ENCODE results near the gene SEMA6B. TPM values are rescaled to one million over a fixed set of nuclear protein-coding genes. Genes with fewer than 3 reads are reported as not detected.

Gene SEMA6B
- total and polyA plus RNA-seq, 4 experiments from 2014 or later = 2.4 to 2.7 TPM; not detected in 2

DNA sequence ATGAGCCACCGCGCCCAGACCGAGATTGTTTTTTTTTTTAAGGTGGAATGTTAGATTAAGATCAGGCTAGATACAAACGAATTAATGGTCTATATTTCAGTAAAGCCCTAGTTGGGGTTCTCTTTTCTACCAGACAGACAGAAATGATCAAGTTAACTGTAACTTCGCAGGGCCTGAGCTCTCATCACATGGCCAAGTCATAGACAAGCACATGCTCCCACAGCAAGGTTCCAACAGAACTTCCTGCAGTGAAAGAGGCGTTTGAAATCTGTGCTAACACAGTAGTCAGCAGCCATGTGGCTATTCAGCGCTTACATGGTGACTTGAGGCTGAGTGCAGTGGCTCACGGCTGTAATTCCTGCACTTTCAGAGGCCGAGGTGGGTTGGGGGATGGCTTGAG is 34.7 kb upstream of the SEMA6B start:
- ChIA-PET CTCF (ENCODE audit: partially characterized antibody) (no interaction called here), POLR2A (ENCODE audit: partially characterized antibody) (no interaction called here)
- Mint-ChIP-seq H3K27ac (no peak overlapping the region), H3K4me3 (no peak overlapping the region), H3K36me3 (no peaks in the 10 kb centered on the region), H3K4me1 (peaks cover 5 to 13% (median 8%) of the 10 kb centered on the region in 4 donors), H3K9me3 (peaks cover 0 to 2% (median 0%) of the 10 kb centered on the region in 8 donors), H3K27me3 (peaks cover 29 to 43% of the 10 kb centered on the region in 2 donors)
- DNase-seq = no peak
- Histone ChIP-seq H3K4me1 (ENCODE audit: insufficient read depth, low read length) (peaks cover 13% of the 10 kb centered on the region), H3K27me3 (ENCODE audit: insufficient read depth, low read length) (peaks cover 6% of the 10 kb centered on the region), H3K36me3 (ENCODE audit: insufficient read depth, low read length) (no peaks in the 10 kb centered on the region), H3K27ac (ENCODE audit: low read depth, low read length) (no peak overlapping the region), H3K4me3 (ENCODE audit: low read length in 2 of 2) (no peak overlapping the region), H3K9me3 (ENCODE audit: control insufficient read depth in 1 of 2, low read length in 2 of 2) (no peaks in the 10 kb centered on the region)
- intact Hi-C loops (cut with micrococcal nuclease) = no loop called here

- ChIA-PET CTCF (ENCODE audit: partially characterized antibody) (interaction anchor here (1.0 kb wide), 1 partner anchor 14 kb away, joined by 3 read pairs; no protein-coding TSS in a partner anchor), POLR2A (ENCODE audit: partially characterized antibody) (no interaction called here)
- H3K9me3 ChIP-seq (ENCODE audit: control insufficient read depth in 1 of 2, low read length in 2 of 2) = no peaks in the 10 kb centered on the region
- no peak for DNase-seq
- intact Hi-C loops (cut with micrococcal nuclease) = no loop called here
- H3K27ac ChIP-seq (ENCODE audit: low read depth, low read length) = no peak overlapping the region
- H3K4me3 Mint-ChIP-seq = no peak overlapping the region
- H3K4me1 ChIP-seq (ENCODE audit: insufficient read depth, low read length) = peaks cover 8% of the 10 kb centered on the region
- H3K27ac Mint-ChIP-seq = no peak overlapping the region
- H3K4me3 ChIP-seq (ENCODE audit: low read length in 2 of 2) = no peak overlapping the region
- peaks cover 24 to 38% of the 10 kb centered on the region in 2 donors for H3K27me3 Mint-ChIP-seq
- no peaks in the 10 kb centered on the region for H3K36me3 Mint-ChIP-seq
- H3K36me3 ChIP-seq (ENCODE audit: insufficient read depth, low read length) = no peaks in the 10 kb centered on the region
- H3K4me1 Mint-ChIP-seq = peaks cover 3 to 9% (median 6%) of the 10 kb centered on the region in 4 donors
- H3K9me3 Mint-ChIP-seq = peaks cover 0 to 2% (median 0%) of the 10 kb centered on the region in 8 donors
- peaks cover 5% of the 10 kb centered on the region for H3K27me3 ChIP-seq (ENCODE audit: insufficient read depth, low read length)
Observed at GRCh38 chr19:4593409-4593851, 33.9 kb upstream of the SEMA6B start.

DNA sequence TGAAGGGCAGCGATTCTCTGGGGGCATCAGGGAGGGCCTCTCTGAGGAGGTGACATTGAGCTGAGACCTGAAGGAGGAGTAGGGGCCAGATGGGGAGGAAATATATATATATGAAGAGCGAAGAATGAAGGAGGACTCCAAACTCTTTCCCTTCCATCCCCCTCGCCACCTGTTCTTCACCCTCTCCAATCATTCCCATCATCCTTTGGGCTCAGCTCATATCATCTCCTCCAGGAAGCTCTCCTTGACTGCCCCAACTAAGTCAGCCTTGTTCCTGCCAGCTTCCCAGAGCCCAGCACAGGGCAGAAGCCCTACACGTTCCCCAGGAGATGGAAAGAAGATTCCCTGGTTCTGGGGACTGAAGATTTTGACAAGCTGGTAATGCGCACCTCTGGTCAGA is 33.0 kb upstream of the SEMA6B start:
- DNase-seq = no peak
- Mint-ChIP-seq H3K27me3 (peaks cover 25 to 41% of the 10 kb centered on the region in 2 donors), H3K4me1 (peaks cover 2 to 5% (median 3%) of the 10 kb centered on the region in 4 donors), H3K27ac (no peak overlapping the region), H3K4me3 (no peak overlapping the region), H3K36me3 (no peaks in the 10 kb centered on the region), H3K9me3 (peaks cover 0 to 2% (median 0%) of the 10 kb centered on the region in 8 donors)
- Histone ChIP-seq H3K27me3 (ENCODE audit: insufficient read depth, low read length) (peaks cover 5% of the 10 kb centered on the region), H3K4me1 (ENCODE audit: insufficient read depth, low read length) (peaks cover 2% of the 10 kb centered on the region), H3K4me3 (ENCODE audit: low read length in 2 of 2) (no peak overlapping the region), H3K36me3 (ENCODE audit: insufficient read depth, low read length) (no peaks in the 10 kb centered on the region), H3K9me3 (ENCODE audit: control insufficient read depth in 1 of 2, low read length in 2 of 2) (no peaks in the 10 kb centered on the region), H3K27ac (ENCODE audit: low read depth, low read length) (no peak overlapping the region)
- CTCF ChIA-PET (ENCODE audit: partially characterized antibody) = interaction anchor here (1.0 kb wide), 1 partner anchor 13 kb away, joined by 3 read pairs; no protein-coding TSS in a partner anchor
- POLR2A ChIA-PET (ENCODE audit: partially characterized antibody) = no interaction called here
- intact Hi-C loops (cut with micrococcal nuclease) = no loop called here

DNA sequence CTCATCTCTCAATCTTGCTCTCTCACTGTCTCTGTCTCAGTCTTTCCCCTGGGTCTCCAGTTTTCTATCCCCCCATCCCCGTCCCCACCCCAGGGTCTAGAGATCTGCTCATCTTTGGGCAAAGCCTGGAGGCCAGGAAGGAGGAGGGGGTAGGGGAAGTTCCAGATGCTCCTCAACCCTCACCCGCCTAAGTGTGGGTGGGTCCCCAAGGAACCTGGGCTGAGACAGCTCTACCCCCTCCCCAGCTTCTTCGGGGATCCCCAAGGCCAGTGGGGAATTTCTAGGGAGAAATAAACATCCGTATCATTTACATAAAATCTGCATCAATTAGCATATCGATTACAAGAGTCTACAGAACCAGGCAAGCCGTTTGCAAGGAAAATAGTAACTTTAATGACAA is 31.8 kb upstream of the SEMA6B start:
- DNase-seq = no peak
- Mint-ChIP-seq H3K4me1 (no peaks in the 10 kb centered on the region), H3K9me3 (peaks cover 0 to 2% (median 0%) of the 10 kb centered on the region in 8 donors), H3K27ac (no peak overlapping the region), H3K36me3 (no peaks in the 10 kb centered on the region), H3K4me3 (no peak overlapping the region), H3K27me3 (peaks cover 22 to 37% of the 10 kb centered on the region in 2 donors)
- POLR2A ChIA-PET (ENCODE audit: partially characterized antibody) = no interaction called here
- CTCF ChIA-PET (ENCODE audit: partially characterized antibody) = no interaction called here
- Histone ChIP-seq H3K27ac (ENCODE audit: low read depth, low read length) (no peak overlapping the region), H3K9me3 (ENCODE audit: control insufficient read depth in 1 of 2, low read length in 2 of 2) (no peaks in the 10 kb centered on the region), H3K4me3 (ENCODE audit: low read length in 2 of 2) (no peak overlapping the region), H3K27me3 (ENCODE audit: insufficient read depth, low read length) (no peaks in the 10 kb centered on the region), H3K36me3 (ENCODE audit: insufficient read depth, low read length) (no peaks in the 10 kb centered on the region), H3K4me1 (ENCODE audit: insufficient read depth, low read length) (no peaks in the 10 kb centered on the region)
- intact Hi-C loops (cut with micrococcal nuclease) = no loop called here

GRCh38 chr19:4590559-4590958 is 31.1 kb upstream of the SEMA6B start:
- no peaks in the 10 kb centered on the region for H3K36me3 ChIP-seq (ENCODE audit: insufficient read depth, low read length)
- no peak overlapping the region for H3K4me3 ChIP-seq (ENCODE audit: low read length in 2 of 2)
- intact Hi-C loops (cut with micrococcal nuclease) = no loop called here
- no peaks in the 10 kb centered on the region for H3K36me3 Mint-ChIP-seq
- H3K27ac Mint-ChIP-seq = no peak overlapping the region
- CTCF ChIA-PET (ENCODE audit: partially characterized antibody) = no interaction called here
- H3K4me3 Mint-ChIP-seq = peak overlapping the region in 1 of 8 donors; percentile 20
- POLR2A ChIA-PET (ENCODE audit: partially characterized antibody) = no interaction called here
- H3K4me1 Mint-ChIP-seq = peaks cover 0 to under 1% (median 0%) of the 10 kb centered on the region in 4 donors
- no peaks in the 10 kb centered on the region for H3K9me3 ChIP-seq (ENCODE audit: control insufficient read depth in 1 of 2, low read length in 2 of 2)
- peaks cover 27 to 44% of the 10 kb centered on the region in 2 donors for H3K27me3 Mint-ChIP-seq
- H3K27ac ChIP-seq (ENCODE audit: low read depth, low read length) = no peak overlapping the region
- H3K4me1 ChIP-seq (ENCODE audit: insufficient read depth, low read length) = no peaks in the 10 kb centered on the region
- H3K27me3 ChIP-seq (ENCODE audit: insufficient read depth, low read length) = peaks cover 5% of the 10 kb centered on the region
- H3K9me3 Mint-ChIP-seq = peaks cover 0 to 3% (median 0%) of the 10 kb centered on the region in 8 donors
- DNase-seq = no peak

DNA sequence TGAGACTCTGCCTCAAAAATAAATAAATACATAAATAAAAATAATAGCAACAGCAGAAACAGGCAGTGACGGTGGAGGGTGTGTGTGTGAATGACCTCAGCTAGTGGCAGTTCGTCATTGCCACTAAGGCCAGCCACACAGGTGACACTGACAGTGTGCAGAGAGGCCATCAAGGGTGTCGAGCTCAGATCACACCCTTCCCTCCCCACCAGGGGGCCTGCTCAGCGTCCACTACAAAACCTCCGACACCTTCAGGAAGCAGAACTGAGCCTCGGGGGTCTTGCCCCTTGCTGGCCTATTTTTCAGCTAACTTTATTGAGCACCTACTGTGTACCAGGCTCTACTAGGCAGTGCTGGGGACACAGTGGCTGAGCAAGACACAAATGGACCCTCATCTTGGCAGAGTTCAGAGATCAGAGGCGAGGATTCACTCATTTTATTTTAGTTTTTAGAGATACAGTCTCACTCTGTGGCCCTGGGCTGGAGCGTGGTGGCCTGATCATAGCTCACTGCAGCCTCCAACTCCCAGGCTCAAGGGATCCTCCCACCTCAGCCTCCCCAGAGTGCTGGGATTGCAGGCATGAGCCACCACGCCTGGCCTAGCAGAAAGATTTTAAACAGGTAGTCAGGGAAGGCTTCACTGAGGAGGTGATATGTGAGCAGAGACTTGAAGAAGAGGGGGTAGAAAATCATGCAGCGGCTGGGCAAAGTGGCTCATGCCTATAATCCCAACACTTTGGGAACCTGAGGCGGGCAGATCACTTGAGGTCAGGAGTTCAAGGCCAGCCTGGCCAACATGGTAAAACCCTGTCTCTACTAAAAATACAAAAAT is 30.3 kb upstream of the SEMA6B start:
- Mint-ChIP-seq H3K27me3 (peaks cover 28 to 48% of the 10 kb centered on the region in 2 donors), H3K36me3 (no peaks in the 10 kb centered on the region), H3K9me3 (peaks cover 0 to 3% (median 0%) of the 10 kb centered on the region in 8 donors), H3K27ac (no peak overlapping the region), H3K4me1 (peaks cover 0 to 7% (median under 1%) of the 10 kb centered on the region in 4 donors), H3K4me3 (peak overlapping the region in 1 of 8 donors; percentile 28)
- peaks cover 2% of the 10 kb centered on the region for H3K4me1 ChIP-seq (ENCODE audit: insufficient read depth, low read length)
- peaks cover 11% of the 10 kb centered on the region for H3K27me3 ChIP-seq (ENCODE audit: insufficient read depth, low read length)
- no peak overlapping the region for H3K4me3 ChIP-seq (ENCODE audit: low read length in 2 of 2)
- H3K36me3 ChIP-seq (ENCODE audit: insufficient read depth, low read length) = no peaks in the 10 kb centered on the region
- no peak for DNase-seq
- H3K9me3 ChIP-seq (ENCODE audit: control insufficient read depth in 1 of 2, low read length in 2 of 2) = no peaks in the 10 kb centered on the region
- ChIA-PET POLR2A (ENCODE audit: partially characterized antibody) (no interaction called here), CTCF (ENCODE audit: partially characterized antibody) (interaction anchor here (0.9 to 1.3 kb wide), 4 partner anchors 14 to 46 kb away, joined by 3 to 5 read pairs (median 4); no protein-coding TSS in a partner anchor)
- H3K27ac ChIP-seq (ENCODE audit: low read depth, low read length) = no peak overlapping the region
- intact Hi-C loops (cut with micrococcal nuclease) = no loop called here

- no peak overlapping the region for H3K4me3 ChIP-seq (ENCODE audit: low read length in 2 of 2)
- intact Hi-C loops (cut with micrococcal nuclease) = no loop called here
- H3K27ac ChIP-seq (ENCODE audit: low read depth, low read length) = no peak overlapping the region
- Mint-ChIP-seq H3K4me3 (no peak overlapping the region), H3K27me3 (peaks cover 29 to 47% of the 10 kb centered on the region in 2 donors), H3K36me3 (no peaks in the 10 kb centered on the region), H3K9me3 (peaks cover 0 to 3% (median 0%) of the 10 kb centered on the region in 8 donors), H3K27ac (no peak overlapping the region), H3K4me1 (peaks cover 0 to 7% (median 2%) of the 10 kb centered on the region in 4 donors)
- H3K4me1 ChIP-seq (ENCODE audit: insufficient read depth, low read length) = peaks cover 11% of the 10 kb centered on the region
- peaks cover 11% of the 10 kb centered on the region for H3K27me3 ChIP-seq (ENCODE audit: insufficient read depth, low read length)
- no peaks in the 10 kb centered on the region for H3K9me3 ChIP-seq (ENCODE audit: control insufficient read depth in 1 of 2, low read length in 2 of 2)
- CTCF ChIA-PET (ENCODE audit: partially characterized antibody) = no interaction called here
- POLR2A ChIA-PET (ENCODE audit: partially characterized antibody) = interaction anchor here (0.7 kb wide), 1 partner anchor 202 kb away, joined by 3 read pairs; no protein-coding TSS in a partner anchor
- H3K36me3 ChIP-seq (ENCODE audit: insufficient read depth, low read length) = no peaks in the 10 kb centered on the region
- no peak for DNase-seq
Observed at GRCh38 chr19:4588291-4588761, 28.8 kb upstream of the SEMA6B start.
